GM12878 (cell line): ENCODE data around the gene CASTOR1. TPM values are rescaled to one million over a fixed set of nuclear protein-coding genes. Genes with fewer than 3 reads are reported as not detected.

Experiments
- ATAC-seq: fragments of 200-7000 bp; cut with Tn5 transposase; 3 replicates; pipeline ENCODE4 v1.9.1; 2020; ENCODE audit warnings: mild to moderate bottlenecking, moderate library complexity
- BruUV-seq: library from RNA; stranded (reverse); fragments of 400-500 nt; replicated peaks from 2 replicates; lab custom pipeline; 2021; lab: Mats Ljungman, UMichigan
- CTCF ChIA-PET: fragments of 300-600 bp; sonication (Branson Sonifier 250); formaldehyde crosslinking; extraction: SDS; loops from one replicate; lab custom pipeline; 2021; ENCODE audit warnings: inconsistent platforms; lab: Yijun Ruan, JAX
- POLR2A ChIA-PET: fragments of 350-600 bp; formaldehyde crosslinking; extraction: SDS; loops from one replicate; lab custom pipeline; 2021; ENCODE audit warnings: inconsistent platforms; lab: Charles Lee
- RAD21 ChIA-PET: fragments of 300-600 bp; sonication (Branson Sonifier 250); formaldehyde crosslinking; loops from one replicate; lab custom pipeline; 2023; ENCODE audit warnings: antibody characterized with exemption; ENCODE audit not compliant: unreplicated experiment; lab: Charles Lee
- SMC1A ChIA-PET: fragments of 300-600 bp; sonication (Branson Sonifier 250); formaldehyde crosslinking; loops from one replicate; lab custom pipeline; 2023; ENCODE audit not compliant: unreplicated experiment, uncharacterized antibody; lab: Charles Lee
- DNase-seq: peaks from one replicate; pipeline ENCODE4 v3.0.0-alpha.2; 2011; ENCODE audit warnings: low read depth, low spot score
- FAIRE-seq: peaks from 3 replicates; lab custom pipeline; 2011; peaks lifted over from hg19 to GRCh38; lab: Jason Lieb, UNC
- H2AFZ ChIP-seq: 2 replicates; pipeline ENCODE4 v1.6.0; 2011; ENCODE audit warnings: low read depth, low read length, control low read depth; ENCODE audit not compliant: control insufficient read depth
- H3K27ac ChIP-seq: 2 replicates; pipeline ENCODE4 v1.5.1; 2011; ENCODE audit warnings: control low read depth; ENCODE audit not compliant: control insufficient read depth, insufficient read depth
- H3K27me3 ChIP-seq, 2 experiments: replicated peaks in 1 of 2; 2 replicates each; pipeline versions ENCODE4 v1.6.0 to v1.6.1; 2011; ENCODE audit warnings: low read length in 1 of 2; ENCODE audit not compliant: control insufficient read depth in 2 of 2, insufficient read depth in 2 of 2
- H3K36me3 ChIP-seq, 2 experiments: 2 replicates each; pipeline ENCODE4 v1.5.1; 2011; ENCODE audit warnings: low read length in 1 of 2; ENCODE audit not compliant: control insufficient read depth in 2 of 2, insufficient read depth in 2 of 2
- H3K4me1 ChIP-seq: 2 replicates; pipeline ENCODE4 v1.6.1; 2011; ENCODE audit warnings: mild to moderate bottlenecking, low read length, moderate library complexity, mixed read lengths; ENCODE audit not compliant: control insufficient read depth, insufficient read depth
- H3K4me2 ChIP-seq: 2 replicates; pipeline ENCODE4 v1.6.0; 2011; ENCODE audit warnings: control low read depth; ENCODE audit not compliant: control insufficient read depth, insufficient read depth
- H3K4me3 ChIP-seq: fragments of 200-600 bp; sonication (generic); 2 replicates; pipeline ENCODE4 v1.5.1; 2016
- H3K79me2 ChIP-seq: 2 replicates; pipeline ENCODE4 v1.6.0; 2011; ENCODE audit warnings: low read length; ENCODE audit not compliant: control insufficient read depth, insufficient read depth
- H3K9ac ChIP-seq: 2 replicates; pipeline ENCODE4 v1.8.0; 2011; ENCODE audit warnings: low read length, control low read depth, mixed read lengths; ENCODE audit not compliant: control insufficient read depth, insufficient read depth
- H3K9me3 ChIP-seq: replicated peaks from 3 replicates; pipeline ENCODE4 v1.5.1; 2011; ENCODE audit warnings: mild to moderate bottlenecking, low read length; ENCODE audit not compliant: control insufficient read depth, insufficient read depth
- H4K20me1 ChIP-seq: 2 replicates; pipeline ENCODE4 v1.6.0; 2011; ENCODE audit not compliant: control insufficient read depth, insufficient read depth
- ATF7 ChIP-seq: fragments of 450-650 bp; IDR thresholded peaks from 2 replicates; pipeline ENCODE4 v1.6.1; 2016; ENCODE audit warnings: low read depth, mild to moderate bottlenecking
- ETV6 ChIP-seq, 2 experiments: fragments of 450-650 bp in 1 of 2; IDR thresholded peaks in 1 of 2; conservative IDR thresholded peaks in 1 of 2; 2 replicates each; pipeline ENCODE4 v1.6.1; 2014; ENCODE audit warnings: antibody characterized with exemption in 1 of 2, borderline replicate concordance in 1 of 2, low read depth in 1 of 2, mild to moderate bottlenecking in 1 of 2, moderate library complexity in 1 of 2
- GABPA ChIP-seq: IDR thresholded peaks from 2 replicates; pipeline ENCODE4 v1.6.1; 2014; ENCODE audit warnings: antibody characterized with exemption, low read depth, mild to moderate bottlenecking, inconsistent platforms
- MTA3 ChIP-seq: IDR thresholded peaks from 2 replicates; pipeline ENCODE4 v1.6.1; 2012; ENCODE audit warnings: low read length, inconsistent platforms, borderline replicate concordance
- NFXL1 ChIP-seq: fragments of 450-650 bp; IDR thresholded peaks from 2 replicates; pipeline ENCODE4 v1.6.1; 2017; ENCODE audit warnings: antibody characterized with exemption, mild to moderate bottlenecking, borderline replicate concordance
- NKRF ChIP-seq: fragments of 450-650 bp; conservative IDR thresholded peaks from 2 replicates; pipeline ENCODE4 v1.6.1; 2017; ENCODE audit warnings: mild to moderate bottlenecking, moderate library complexity
- NR2F1 ChIP-seq: fragments of 450-650 bp; conservative IDR thresholded peaks from 2 replicates; pipeline ENCODE4 v1.6.1; 2017; ENCODE audit warnings: mild to moderate bottlenecking
- SKIL ChIP-seq: fragments of 450-650 bp; IDR thresholded peaks from 2 replicates; pipeline ENCODE4 v1.6.1; 2017; ENCODE audit warnings: mild to moderate bottlenecking, low read depth, inconsistent platforms; ENCODE audit not compliant: poor library complexity, severe bottlenecking
- TARDBP ChIP-seq: IDR thresholded peaks from 2 replicates; pipeline ENCODE4 v1.6.1; 2016; ENCODE audit warnings: borderline replicate concordance
- ZBED1 ChIP-seq: IDR thresholded peaks from 2 replicates; pipeline ENCODE4 v1.6.1; 2016; ENCODE audit warnings: borderline replicate concordance
- WGBS: methylation state at CpG from one replicate; pipeline ENCODE4 v1.1.6; 2016; ENCODE audit warnings: low lambda C conversion rate; ENCODE audit not compliant: insufficient replicate concordance, insufficient coverage; ENCODE audit errors: missing lambda C conversion rate; 5-methylcytosine and 5-hydroxymethylcytosine counted together
- in situ Hi-C: fragments of 300-500 bp; cut with MboI; formaldehyde crosslinking; loops from 9 replicates; pipeline ENCODE4 v1.14.3; 2018; ENCODE audit warnings: mixed read lengths
- intact Hi-C: fragments of 100-400 bp; cut with micrococcal nuclease; formaldehyde crosslinking; loops from one replicate; pipeline ENCODE4 v1.14.2; 2022; ENCODE audit not compliant: unreplicated experiment
- polyA plus RNA-seq, 11 experiments: library from polyadenylated mRNA; depleted of rRNA in 4 of 11; unstranded in 6 of 11; stranded (reverse) in 5 of 11; fragments of >200 nt; fragmentation: Nextera tagmentation in 4 of 11; fragmentation: Illumina TruSeq in 1 of 11; extraction: Ambion mirVana in 4 of 11; extraction: Trizol in 1 of 11; gene quantifications; 1 replicate in 1 of 11; 2 replicates in 10 of 11; pipeline versions ENCODE4 v1.2.1 to v1.2.3, GENCODE V29; 2011 to 2016; ENCODE audit warnings: inconsistent platforms in 2 of 11, missing spikeins in 2 of 11, low read depth in 1 of 11
- total RNA-seq, 4 experiments: library from RNA; depleted of rRNA in 3 of 4; stranded (reverse); fragments of >200 nt in 3 of 4; fragmentation: Illumina TruSeq in 1 of 4; extraction: Trizol in 1 of 4; gene quantifications; 2 replicates each; pipeline versions ENCODE4 v1.2.1 to v1.2.3, GENCODE V29; 2013 to 2021
- TF ChIP-seq, protein P1 (sequence below): fragments of 450-650 bp; formaldehyde crosslinking; IDR thresholded peaks from 2 replicates; pipeline ENCODE4 v1.5.0; 2022; ENCODE audit warnings: mild to moderate bottlenecking, missing genetic modification characterization
- TF ChIP-seq, protein P2 (sequence below): IDR thresholded peaks from 2 replicates; pipeline ENCODE4 v1.6.1; 2011; ENCODE audit warnings: borderline replicate concordance, low read depth, mild to moderate bottlenecking, moderate library complexity, low read length; ENCODE audit not compliant: insufficient read depth, poor library complexity, severe bottlenecking

CASTOR1 gene
- total and polyA plus RNA-seq, 10 of the 15 experiments (the other 5 are each of a cell fraction or from before 2014, with no cell fraction given): 0.31 to 9.1 (median 3.3) TPM

DNA sequence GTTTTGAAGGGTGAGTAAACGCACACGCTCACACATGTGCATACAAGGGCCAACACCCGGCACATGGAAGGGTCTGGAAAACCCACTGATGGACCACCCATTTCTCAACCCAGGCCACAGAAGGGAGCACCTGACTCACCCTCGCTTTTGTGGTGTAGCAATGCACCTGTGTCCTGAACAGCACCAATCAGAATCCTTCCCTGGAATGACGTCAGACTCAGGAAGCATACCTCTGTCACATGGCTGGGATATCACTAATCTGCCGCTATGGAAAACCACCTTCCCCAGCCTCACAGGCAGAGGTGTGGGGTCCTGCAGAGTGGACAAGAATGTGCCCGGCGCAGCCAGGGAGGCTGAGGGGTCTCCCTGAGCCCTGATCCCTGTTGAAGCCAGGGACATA, 13.7 kb downstream of the CASTOR1 start (continued):
- TF ChIP-seq, protein P1, sequence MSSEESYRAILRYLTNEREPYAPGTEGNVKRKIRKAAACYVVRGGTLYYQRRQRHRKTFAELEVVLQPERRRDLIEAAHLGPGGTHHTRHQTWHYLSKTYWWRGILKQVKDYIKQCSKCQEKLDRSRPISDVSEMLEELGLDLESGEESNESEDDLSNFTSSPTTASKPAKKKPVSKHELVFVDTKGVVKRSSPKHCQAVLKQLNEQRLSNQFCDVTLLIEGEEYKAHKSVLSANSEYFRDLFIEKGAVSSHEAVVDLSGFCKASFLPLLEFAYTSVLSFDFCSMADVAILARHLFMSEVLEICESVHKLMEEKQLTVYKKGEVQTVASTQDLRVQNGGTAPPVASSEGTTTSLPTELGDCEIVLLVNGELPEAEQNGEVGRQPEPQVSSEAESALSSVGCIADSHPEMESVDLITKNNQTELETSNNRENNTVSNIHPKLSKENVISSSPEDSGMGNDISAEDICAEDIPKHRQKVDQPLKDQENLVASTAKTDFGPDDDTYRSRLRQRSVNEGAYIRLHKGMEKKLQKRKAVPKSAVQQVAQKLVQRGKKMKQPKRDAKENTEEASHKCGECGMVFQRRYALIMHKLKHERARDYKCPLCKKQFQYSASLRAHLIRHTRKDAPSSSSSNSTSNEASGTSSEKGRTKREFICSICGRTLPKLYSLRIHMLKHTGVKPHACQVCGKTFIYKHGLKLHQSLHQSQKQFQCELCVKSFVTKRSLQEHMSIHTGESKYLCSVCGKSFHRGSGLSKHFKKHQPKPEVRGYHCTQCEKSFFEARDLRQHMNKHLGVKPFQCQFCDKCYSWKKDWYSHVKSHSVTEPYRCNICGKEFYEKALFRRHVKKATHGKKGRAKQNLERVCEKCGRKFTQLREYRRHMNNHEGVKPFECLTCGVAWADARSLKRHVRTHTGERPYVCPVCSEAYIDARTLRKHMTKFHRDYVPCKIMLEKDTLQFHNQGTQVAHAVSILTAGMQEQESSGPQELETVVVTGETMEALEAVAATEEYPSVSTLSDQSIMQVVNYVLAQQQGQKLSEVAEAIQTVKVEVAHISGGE (CRISPR knock-in tag): no peak
- no peak for TF ChIP-seq NKRF
- TF ChIP-seq ETV6 (conservative IDR thresholded peaks at IDR 0.05 in 1 of 2, IDR thresholded peaks at IDR 0.05 in 1 of 2; ENCODE audit: borderline replicate concordance in 1 of 2, low read depth in 1 of 2): no peak

DNA sequence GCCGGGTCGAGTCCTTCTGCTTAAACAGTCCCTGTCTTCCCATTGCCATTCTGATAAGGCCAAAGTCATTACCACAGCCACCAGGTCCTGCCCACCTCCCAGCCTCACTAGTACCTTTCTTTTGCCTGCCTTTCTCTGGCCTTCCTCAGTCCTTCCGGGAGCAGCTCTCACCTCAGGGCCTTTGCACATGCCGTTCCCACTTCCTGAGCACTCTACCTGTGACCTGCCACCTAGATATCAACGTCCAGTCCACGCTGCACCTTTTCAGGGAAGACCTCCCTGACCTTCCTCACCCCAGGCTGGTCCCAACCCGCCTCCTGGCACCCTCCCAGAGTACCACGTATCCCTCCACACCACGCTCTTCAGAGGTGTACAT, 14.9 kb downstream of the CASTOR1 start:
- FAIRE-seq: no peak
- Histone ChIP-seq H3K27ac (no peak overlapping the region), H3K4me2 (no peak overlapping the region), H3K4me1 (no peaks in the 10 kb centered on the region), H3K4me3 (no peak overlapping the region), H3K9ac (no peak overlapping the region), H3K79me2 (no peaks in the 10 kb centered on the region), H3K27me3 (no peaks in the 10 kb centered on the region), H4K20me1 (no peaks in the 10 kb centered on the region), H2AFZ (no peak overlapping the region), H3K9me3 (no peaks in the 10 kb centered on the region), H3K36me3 (no peaks in the 10 kb centered on the region)
- CTCF ChIA-PET: interaction anchor here (2.0 kb wide), 1 partner anchor 13 kb away, joined by 7 read pairs; no protein-coding TSS in a partner anchor
- BruUV-seq: no TSS peak
- POLR2A ChIA-PET: no interaction called here
- SMC1A ChIA-PET: no interaction called here
- in situ Hi-C loops (no loop called here), intact Hi-C loops (no loop called here)
- DNase-seq: no peak
- WGBS: 73% methylated on average over 9 of the region's 9 CpGs
- RAD21 ChIA-PET: no interaction called here
- ATAC-seq: no peak
- TF ChIP-seq ATF7 (no peak), GABPA (no peak), MTA3 (no peak), NFXL1 (no peak), ZBED1 (no peak), NR2F1 (no peak), SKIL (no peak), TARDBP (no peak)
- TF ChIP-seq, protein P2, sequence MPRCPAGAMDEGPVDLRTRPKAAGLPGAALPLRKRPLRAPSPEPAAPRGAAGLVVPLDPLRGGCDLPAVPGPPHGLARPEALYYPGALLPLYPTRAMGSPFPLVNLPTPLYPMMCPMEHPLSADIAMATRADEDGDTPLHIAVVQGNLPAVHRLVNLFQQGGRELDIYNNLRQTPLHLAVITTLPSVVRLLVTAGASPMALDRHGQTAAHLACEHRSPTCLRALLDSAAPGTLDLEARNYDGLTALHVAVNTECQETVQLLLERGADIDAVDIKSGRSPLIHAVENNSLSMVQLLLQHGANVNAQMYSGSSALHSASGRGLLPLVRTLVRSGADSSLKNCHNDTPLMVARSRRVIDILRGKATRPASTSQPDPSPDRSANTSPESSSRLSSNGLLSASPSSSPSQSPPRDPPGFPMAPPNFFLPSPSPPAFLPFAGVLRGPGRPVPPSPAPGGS: no peak
